H1 (cell line): ENCODE data around the gene KMT5B. TPM values are rescaled to one million over a fixed set of nuclear protein-coding genes. Genes with fewer than 3 reads are reported as not detected.

Source experiments
- CTCF ChIA-PET: fragments of 300-600 bp; sonication (Branson Sonifier 250); formaldehyde crosslinking; loops from one replicate; lab custom pipeline; 2021; ENCODE audit not compliant: partially characterized antibody; lab: Charles Lee
- POLR2A ChIA-PET: fragments of 300-600 bp; sonication (Branson Sonifier 250); formaldehyde crosslinking; loops from one replicate; lab custom pipeline; 2021; ENCODE audit warnings: inconsistent platforms; ENCODE audit not compliant: partially characterized antibody; lab: Charles Lee
- DNase-seq, 2 experiments: peaks; one replicate each; pipeline versions ENCODE4 v3.0.0 to v3.0.0-alpha.2; 2010 to 2022; ENCODE audit warnings: low spot score in 2 of 2, low read depth in 1 of 2, mixed read lengths in 1 of 2
- FAIRE-seq: peaks from 2 replicates; lab custom pipeline; 2011; peaks lifted over from hg19 to GRCh38; lab: Jason Lieb, UNC
- H2AFZ ChIP-seq: 2 replicates; pipeline ENCODE4 v1.8.1; 2012; ENCODE audit warnings: low read length, inconsistent platforms
- H2AK5ac ChIP-seq: 2 replicates; pipeline ENCODE4 v1.6.1; 2013; ENCODE audit warnings: low read depth, low read length
- H2BK120ac ChIP-seq: replicated peaks from 2 replicates; pipeline ENCODE3; 2013; ENCODE audit warnings: low read depth, low read length, inconsistent platforms
- H2BK12ac ChIP-seq: 2 replicates; pipeline ENCODE4 v1.6.1; 2013; ENCODE audit warnings: low read depth, low read length
- H2BK15ac ChIP-seq: 2 replicates; pipeline ENCODE4 v1.6.1; 2013; ENCODE audit warnings: low read length
- H2BK20ac ChIP-seq: 2 replicates; pipeline ENCODE4 v1.6.1; 2013; ENCODE audit warnings: low read length
- H2BK5ac ChIP-seq: 2 replicates; pipeline ENCODE4 v1.6.1; 2013; ENCODE audit warnings: low read depth, low read length
- H3K14ac ChIP-seq: 2 replicates; pipeline ENCODE4 v1.6.1; 2013; ENCODE audit warnings: inconsistent platforms; ENCODE audit not compliant: insufficient read length
- H3K18ac ChIP-seq: 2 replicates; pipeline ENCODE4 v1.6.1; 2013; ENCODE audit warnings: low read length; ENCODE audit errors: extremely low read depth
- H3K23ac ChIP-seq: 2 replicates; pipeline ENCODE4 v1.6.1; 2013; ENCODE audit warnings: inconsistent platforms; ENCODE audit not compliant: insufficient read length
- H3K23me2 ChIP-seq: 2 replicates; pipeline ENCODE4 v1.6.1; 2013; ENCODE audit warnings: low read depth, low read length
- H3K27ac ChIP-seq: 2 replicates; pipeline ENCODE4 v1.6.1; 2011; ENCODE audit warnings: low read depth, low read length, inconsistent platforms
- H3K27me3 ChIP-seq, 4 experiments: replicated peaks in 1 of 4; 1 replicate in 1 of 4; 2 replicates in 3 of 4; pipeline versions ENCODE4 v1.6.1 to v1.8.1; 2011 to 2013; ENCODE audit warnings: low read length in 3 of 4, mild to moderate bottlenecking in 3 of 4, inconsistent platforms in 2 of 4, mixed read lengths in 2 of 4, moderate library complexity in 1 of 4; ENCODE audit not compliant: control insufficient read depth in 3 of 4, insufficient read depth in 3 of 4; ENCODE audit errors: extremely low read depth in 1 of 4
- H3K36me3 ChIP-seq, 4 experiments: 2 replicates each; pipeline versions ENCODE4 v1.6.1 to v1.8.1; 2011 to 2013; ENCODE audit warnings: mild to moderate bottlenecking in 4 of 4, low read length in 3 of 4, moderate library complexity in 2 of 4, control low read depth in 1 of 4, inconsistent platforms in 1 of 4; ENCODE audit not compliant: insufficient read depth in 4 of 4, control insufficient read depth in 2 of 4
- H3K4ac ChIP-seq: replicated peaks from 2 replicates; pipeline ENCODE3; 2013; ENCODE audit warnings: low read length, low read depth, mixed read lengths, inconsistent platforms; ENCODE audit not compliant: insufficient read length
- H3K4me1 ChIP-seq, 4 experiments: replicated peaks in 1 of 4; 1 replicate in 1 of 4; 2 replicates in 3 of 4; pipeline versions ENCODE4 v1.6.1 to v1.8.1; 2011 to 2013; ENCODE audit warnings: low read length in 3 of 4, inconsistent platforms in 2 of 4, mixed read lengths in 1 of 4; ENCODE audit not compliant: insufficient read depth in 4 of 4, control insufficient read depth in 3 of 4
- H3K4me2 ChIP-seq, 2 experiments: 2 replicates each; pipeline versions ENCODE4 v1.6.1 to v1.8.1; 2011 to 2013; ENCODE audit warnings: low read depth in 2 of 2, low read length in 2 of 2, control low read depth in 1 of 2, inconsistent platforms in 1 of 2, mild to moderate bottlenecking in 1 of 2; ENCODE audit not compliant: insufficient read depth in 1 of 2
- H3K4me3 ChIP-seq, 4 experiments: fragments of 200-600, 300-600 bp in 1 of 4; sonication (generic), shearing (Covaris generic), sonication (Bioruptor Twin) in 1 of 4; 2 replicates each; pipeline versions ENCODE4 v1.5.1 to v1.8.1; 2011 to 2016; ENCODE audit warnings: low read length in 4 of 4, low read depth in 3 of 4, control low read depth in 2 of 4, inconsistent platforms in 2 of 4, mild to moderate bottlenecking in 2 of 4, mixed read lengths in 1 of 4, moderate library complexity in 1 of 4; ENCODE audit not compliant: insufficient read depth in 2 of 4; ENCODE audit errors: extremely low read depth in 1 of 4
- H3K56ac ChIP-seq: replicated peaks from 2 replicates; pipeline ENCODE3; 2013; ENCODE audit warnings: low read depth, mild to moderate bottlenecking, mixed read lengths, low read length, inconsistent platforms; ENCODE audit not compliant: insufficient read length
- H3K79me1 ChIP-seq: 2 replicates; pipeline ENCODE4 v1.6.1; 2013; ENCODE audit warnings: low read depth, low read length, control low read depth
- H3K79me2 ChIP-seq, 2 experiments: 2 replicates each; pipeline versions ENCODE4 v1.6.1 to v1.8.1; 2012 to 2013; ENCODE audit warnings: low read length in 2 of 2, mild to moderate bottlenecking in 2 of 2, inconsistent platforms in 1 of 2; ENCODE audit not compliant: insufficient read depth in 2 of 2, control insufficient read depth in 1 of 2
- H3K9ac ChIP-seq, 4 experiments: replicated peaks in 1 of 4; 1 replicate in 1 of 4; 2 replicates in 3 of 4; pipeline versions ENCODE4 v1.6.1 to v1.8.1; 2011 to 2013; ENCODE audit warnings: low read depth in 3 of 4, low read length in 3 of 4, control low read depth in 2 of 4, mild to moderate bottlenecking in 2 of 4, moderate library complexity in 2 of 4, inconsistent platforms in 1 of 4; ENCODE audit errors: extremely low read depth in 1 of 4
- H3K9me3 ChIP-seq, 2 experiments: 2 replicates each; pipeline versions ENCODE4 v1.6.1 to v1.8.1; 2012 to 2013; ENCODE audit warnings: mild to moderate bottlenecking in 2 of 2, moderate library complexity in 2 of 2, control low read depth in 1 of 2, inconsistent platforms in 1 of 2, low read depth in 1 of 2, low read length in 1 of 2, mixed read lengths in 1 of 2; ENCODE audit not compliant: insufficient read depth in 2 of 2
- H4K20me1 ChIP-seq, 2 experiments: replicated peaks in 1 of 2; 2 replicates each; pipeline versions ENCODE3 to v1.8.1; 2011 to 2013; ENCODE audit warnings: inconsistent platforms in 2 of 2, low read length in 2 of 2, mild to moderate bottlenecking in 1 of 2; ENCODE audit not compliant: insufficient read depth in 2 of 2, control insufficient read depth in 1 of 2
- H4K5ac ChIP-seq: 2 replicates; pipeline ENCODE4 v1.6.1; 2013; ENCODE audit warnings: low read length, low read depth, mixed read lengths, inconsistent platforms; ENCODE audit not compliant: insufficient read length
- H4K8ac ChIP-seq: 2 replicates; pipeline ENCODE4 v1.8.0; 2013; ENCODE audit warnings: mild to moderate bottlenecking, moderate library complexity, low read length, inconsistent platforms; ENCODE audit not compliant: insufficient read depth; ENCODE audit errors: extremely low read depth
- H4K91ac ChIP-seq: replicated peaks from 2 replicates; pipeline ENCODE3; 2013; ENCODE audit warnings: low read length, mixed read lengths, inconsistent platforms; ENCODE audit not compliant: insufficient read length
- GTF2F1 ChIP-seq: IDR thresholded peaks from 2 replicates; pipeline ENCODE4 v1.6.1; 2012; ENCODE audit warnings: low read depth, low read length, improper control_type of control experiment, borderline replicate concordance
- HDAC2 ChIP-seq, 2 experiments: fragments of 300-600 bp in 1 of 2; sonication (generic) in 1 of 2; IDR thresholded peaks; 2 replicates each; pipeline ENCODE4 v1.6.1; 2011 to 2012; ENCODE audit warnings: low read depth in 2 of 2, low read length in 2 of 2, mild to moderate bottlenecking in 2 of 2, moderate library complexity in 2 of 2, borderline replicate concordance in 1 of 2, inconsistent platforms in 1 of 2
- SP2 ChIP-seq: IDR thresholded peaks from 2 replicates; pipeline ENCODE4 v1.6.1; 2012; ENCODE audit warnings: mild to moderate bottlenecking, low read length, inconsistent platforms
- SRF ChIP-seq: IDR thresholded peaks from 2 replicates; pipeline ENCODE4 v1.6.1; 2011; ENCODE audit warnings: mild to moderate bottlenecking, low read depth, low read length, moderate library complexity
- WGBS, 2 experiments: shearing (Covaris generic) in 1 of 2; methylation state at CpG; one replicate each; pipeline versions ENCODE4 v1.1.6 to v1.1.7; 2013 to 2015; ENCODE audit warnings: low lambda C conversion rate in 2 of 2, mixed read lengths in 2 of 2, inconsistent platforms in 1 of 2, low coverage in 1 of 2, missing lambda C conversion rate in 1 of 2; ENCODE audit not compliant: insufficient replicate concordance in 2 of 2, insufficient coverage in 1 of 2, insufficient read length in 1 of 2; ENCODE audit errors: extremely low coverage in 1 of 2, missing lambda C conversion rate in 1 of 2; 5-methylcytosine and 5-hydroxymethylcytosine counted together
- polyA plus RNA-seq, 7 experiments: library from polyadenylated mRNA; depleted of rRNA in 3 of 7; stranded (reverse) in 5 of 7; unstranded in 2 of 7; fragments of >200 nt in 5 of 7; fragments of 200-250 nt in 2 of 7; gene quantifications; 1 replicate in 5 of 7; 2 replicates in 1 of 7; 4 replicates in 1 of 7; pipeline versions ENCODE4 v1.2.1 to v1.2.3, GENCODE V29; 2011 to 2013; ENCODE audit warnings: missing spikeins in 2 of 7, mixed read lengths in 2 of 7
- total RNA-seq: library from RNA; stranded (reverse); fragmentation: NEBNext Ultra II Directional; extraction: Animal tissue kit (Norgen Biotek cat#: 25700); gene quantifications from 2 replicates; pipeline ENCODE4 v1.2.1, GENCODE V29; 2021

Gene KMT5B
- total and polyA plus RNA-seq, 2 of the 8 experiments (the other 6 are each of a cell fraction or from before 2014, with no cell fraction given) = 11.0 to 40.8 TPM

GRCh38 chr11:68165601-68166000 lies 47.5 kb downstream of the KMT5B start:
- H4K91ac ChIP-seq = no peak overlapping the region

More at GRCh38 chr11:68165601-68166000, 47.5 kb downstream of the KMT5B start:
- peaks cover 5 to 55% (median 39%) of the 10 kb centered on the region in 4 experiments; a peak in 7 of 8 replicates for H3K36me3 ChIP-seq
- H3K56ac ChIP-seq = no peak overlapping the region
- H3K9me3 ChIP-seq = no peaks in the 10 kb centered on the region
- no peak overlapping the region for H2BK20ac ChIP-seq
- no peak for DNase-seq
- H3K23me2 ChIP-seq = no peaks in the 10 kb centered on the region
- no peaks in the 10 kb centered on the region for H3K79me2 ChIP-seq
- no peak overlapping the region for H3K4ac ChIP-seq
- no peak overlapping the region for H3K14ac ChIP-seq
- ChIA-PET CTCF (interaction anchor here (1.5 kb wide), 1 partner anchor 74 kb away, joined by 3 read pairs; no protein-coding TSS in a partner anchor), POLR2A (interaction anchor here (2.2 kb wide), 1 partner anchor 12 kb away, joined by 7 read pairs; no protein-coding TSS in a partner anchor)
- H4K20me1 ChIP-seq = peaks cover 0 to 4% of the 10 kb centered on the region in 2 experiments
- H3K4me3 ChIP-seq = no peak overlapping the region
- H2BK12ac ChIP-seq = no peak overlapping the region
- H4K5ac ChIP-seq = no peak overlapping the region
- H3K23ac ChIP-seq = no peak overlapping the region
- H2AK5ac ChIP-seq = no peak overlapping the region
- no peaks in the 10 kb centered on the region for H3K4me1 ChIP-seq
- FAIRE-seq = no peak
- no peak overlapping the region for H3K4me2 ChIP-seq
- WGBS, 2 experiments = 95% methylated on average over 4 of the region's 4 CpGs; no CpG with 5 or more reads in 1 of the 2 experiments
- no peak overlapping the region for H2BK15ac ChIP-seq
- no peak overlapping the region for H2AFZ ChIP-seq
- no peak overlapping the region for H3K9ac ChIP-seq
- H3K79me1 ChIP-seq = no peaks in the 10 kb centered on the region
- H4K8ac ChIP-seq = no peak overlapping the region
- H3K27me3 ChIP-seq = no peaks in the 10 kb centered on the region
- TF ChIP-seq SRF = no peak
- no peak for TF ChIP-seq HDAC2 (IDR thresholded peaks at IDR 0.05; ENCODE audit: borderline replicate concordance in 1 of 2, low read depth in 2 of 2, low read length in 2 of 2)
- no peak for TF ChIP-seq SP2
- TF ChIP-seq GTF2F1 = no peak
- no peak overlapping the region for H2BK120ac ChIP-seq
- no peak overlapping the region for H2BK5ac ChIP-seq
- H3K27ac ChIP-seq = no peak overlapping the region
- no peak overlapping the region for H3K18ac ChIP-seq
